GM23338 (cell line): ENCODE data around the gene EXOC3L1. TPM values are rescaled to one million over a fixed set of nuclear protein-coding genes. Genes with fewer than 3 reads are reported as not detected.

Experiments
- ATAC-seq: fragments of 200-7000 bp; cut with Tn5 transposase; 3 replicates; pipeline ENCODE4 v1.9.1; 2020
- DNase-seq: peaks from one replicate; pipeline ENCODE4 v3.0.0-alpha.2; 2015; ENCODE audit warnings: low spot score
- H2AFZ ChIP-seq: fragments of 200-600 bp; sonication (generic); 2 replicates; pipeline ENCODE4 v1.8.0; 2016; ENCODE audit warnings: antibody characterized with exemption, mild to moderate bottlenecking, moderate library complexity
- H3F3A ChIP-seq: fragments of 200-600 bp; sonication (generic); replicated peaks from 2 replicates; pipeline ENCODE4 v1.8.0; 2017; ENCODE audit warnings: antibody characterized with exemption, mixed run types, low read depth
- H3K27ac ChIP-seq: fragments of 200-600 bp; sonication (generic); 2 replicates; pipeline ENCODE4 v1.6.1; 2016; ENCODE audit warnings: low read depth
- H3K27me3 ChIP-seq: fragments of 200-600 bp; sonication (generic); 2 replicates; pipeline ENCODE4 v1.8.0; 2016; ENCODE audit warnings: mild to moderate bottlenecking, mixed run types, moderate library complexity; ENCODE audit not compliant: insufficient read depth
- H3K36me3 ChIP-seq: fragments of 200-600 bp; sonication (generic); 2 replicates; pipeline ENCODE4 v1.8.0; 2016; ENCODE audit warnings: mild to moderate bottlenecking; ENCODE audit not compliant: insufficient read depth
- H3K4me1 ChIP-seq: fragments of 200-600 bp; sonication (generic); 2 replicates; pipeline ENCODE4 v1.8.0; 2016; ENCODE audit warnings: mild to moderate bottlenecking, moderate library complexity; ENCODE audit not compliant: insufficient read depth
- H3K4me2 ChIP-seq: fragments of 200-600 bp; sonication (generic); 2 replicates; pipeline ENCODE4 v1.7.1; 2017; ENCODE audit warnings: mixed run types
- H3K4me3 ChIP-seq: fragments of 200-600 bp; sonication (generic); 2 replicates; pipeline ENCODE4 v1.6.1; 2016; ENCODE audit warnings: mixed run types
- H3K79me2 ChIP-seq: fragments of 200-600 bp; sonication (generic); replicated peaks from 2 replicates; pipeline ENCODE4 v1.8.0; 2017; ENCODE audit warnings: mild to moderate bottlenecking; ENCODE audit not compliant: insufficient read depth
- H3K9me2 ChIP-seq: fragments of 200-600 bp; sonication (generic); 2 replicates; pipeline ENCODE4 v1.8.0; 2017; ENCODE audit not compliant: insufficient read depth
- H4K20me1 ChIP-seq: fragments of 200-600 bp; sonication (generic); replicated peaks from 2 replicates; pipeline ENCODE4 v1.8.0; 2017; ENCODE audit warnings: mild to moderate bottlenecking; ENCODE audit not compliant: insufficient read depth
- H3K27ac Mint-ChIP-seq: 2 replicates; pipeline ENCODE4 v1.8.0; 2020; ENCODE audit warnings: inconsistent platforms, mild to moderate bottlenecking, moderate library complexity, mixed read lengths
- H3K27me3 Mint-ChIP-seq: 3 replicates; pipeline ENCODE4 v1.8.0; 2022; ENCODE audit warnings: low read depth, mild to moderate bottlenecking, moderate library complexity, mixed read lengths, inconsistent platforms; ENCODE audit not compliant: insufficient read depth, poor library complexity
- H3K36me3 Mint-ChIP-seq: 3 replicates; pipeline ENCODE4 v1.8.0; 2021; ENCODE audit warnings: low read depth, mild to moderate bottlenecking, inconsistent platforms, moderate library complexity, mixed read lengths
- H3K4me1 Mint-ChIP-seq: 3 replicates; pipeline ENCODE4 v1.8.0; 2020; ENCODE audit warnings: mild to moderate bottlenecking, inconsistent platforms, mixed read lengths
- H3K4me3 Mint-ChIP-seq: 3 replicates; pipeline ENCODE4 v1.8.0; 2021; ENCODE audit warnings: moderate library complexity, mild to moderate bottlenecking, inconsistent platforms, mixed read lengths
- H3K9me3 Mint-ChIP-seq: 3 replicates; pipeline ENCODE4 v1.8.0; 2020; ENCODE audit warnings: moderate library complexity, mild to moderate bottlenecking, inconsistent platforms, mixed read lengths
- POLR2AphosphoS5 ChIP-seq: IDR thresholded peaks from 2 replicates; pipeline ENCODE4 v1.6.1; 2016; ENCODE audit warnings: antibody characterized with exemption, low read depth
- polyA plus RNA-seq: library from polyadenylated mRNA; unstranded; fragments of >200 nt; fragmentation: Nextera tagmentation; extraction: Ambion mirVana; gene quantifications from 2 replicates; pipeline ENCODE4 v1.2.1, GENCODE V29; 2016
- total RNA-seq: library from RNA; depleted of rRNA; stranded (reverse); fragments of >200 nt; shearing (Covaris generic); gene quantifications from 2 replicates; pipeline ENCODE4 v1.2.3, GENCODE V29; 2014
- TF ChIP-seq, protein P1 (sequence below): IDR thresholded peaks from one replicate; pipeline ENCODE4 v1.6.1; 2018; ENCODE audit warnings: antibody characterized with exemption; ENCODE audit not compliant: unreplicated experiment
- TF ChIP-seq, protein P2 (sequence below): IDR thresholded peaks from 2 replicates; pipeline ENCODE4 v1.6.1; 2016; ENCODE audit warnings: antibody characterized with exemption
- TF ChIP-seq, protein P3 (sequence below): fragments of 250-450 bp; sonication (Bioruptor Pico); IDR thresholded peaks from 2 replicates; pipeline ENCODE4 v1.5.0; 2020; ENCODE audit warnings: mild to moderate bottlenecking, moderate library complexity

EXOC3L1 gene
- total and polyA plus RNA-seq, 2 experiments from 2014 or later, result 1.1 to 2.3 TPM

DNA sequence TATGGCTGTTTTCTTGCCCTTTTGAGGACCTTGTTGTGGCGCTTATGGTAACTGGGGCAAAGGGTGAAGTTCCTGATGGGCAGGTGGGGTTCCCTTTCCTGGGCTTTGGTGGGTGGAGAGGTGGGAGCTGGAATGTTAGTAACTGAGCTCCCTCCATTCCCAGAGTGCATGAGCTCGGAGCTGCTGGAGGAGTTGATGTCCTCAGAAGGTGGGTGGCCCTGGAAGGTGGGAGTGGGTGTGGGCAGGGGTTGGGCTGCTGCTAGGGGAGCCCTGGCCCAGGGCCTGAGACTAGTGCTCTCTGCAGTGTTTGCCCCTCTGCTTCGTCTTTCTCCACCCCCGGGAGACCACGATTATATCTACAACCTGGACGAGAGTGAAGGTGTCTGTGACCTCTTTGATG is 7.8 kb upstream of the EXOC3L1 start (continued):
- TF ChIP-seq, protein P1, sequence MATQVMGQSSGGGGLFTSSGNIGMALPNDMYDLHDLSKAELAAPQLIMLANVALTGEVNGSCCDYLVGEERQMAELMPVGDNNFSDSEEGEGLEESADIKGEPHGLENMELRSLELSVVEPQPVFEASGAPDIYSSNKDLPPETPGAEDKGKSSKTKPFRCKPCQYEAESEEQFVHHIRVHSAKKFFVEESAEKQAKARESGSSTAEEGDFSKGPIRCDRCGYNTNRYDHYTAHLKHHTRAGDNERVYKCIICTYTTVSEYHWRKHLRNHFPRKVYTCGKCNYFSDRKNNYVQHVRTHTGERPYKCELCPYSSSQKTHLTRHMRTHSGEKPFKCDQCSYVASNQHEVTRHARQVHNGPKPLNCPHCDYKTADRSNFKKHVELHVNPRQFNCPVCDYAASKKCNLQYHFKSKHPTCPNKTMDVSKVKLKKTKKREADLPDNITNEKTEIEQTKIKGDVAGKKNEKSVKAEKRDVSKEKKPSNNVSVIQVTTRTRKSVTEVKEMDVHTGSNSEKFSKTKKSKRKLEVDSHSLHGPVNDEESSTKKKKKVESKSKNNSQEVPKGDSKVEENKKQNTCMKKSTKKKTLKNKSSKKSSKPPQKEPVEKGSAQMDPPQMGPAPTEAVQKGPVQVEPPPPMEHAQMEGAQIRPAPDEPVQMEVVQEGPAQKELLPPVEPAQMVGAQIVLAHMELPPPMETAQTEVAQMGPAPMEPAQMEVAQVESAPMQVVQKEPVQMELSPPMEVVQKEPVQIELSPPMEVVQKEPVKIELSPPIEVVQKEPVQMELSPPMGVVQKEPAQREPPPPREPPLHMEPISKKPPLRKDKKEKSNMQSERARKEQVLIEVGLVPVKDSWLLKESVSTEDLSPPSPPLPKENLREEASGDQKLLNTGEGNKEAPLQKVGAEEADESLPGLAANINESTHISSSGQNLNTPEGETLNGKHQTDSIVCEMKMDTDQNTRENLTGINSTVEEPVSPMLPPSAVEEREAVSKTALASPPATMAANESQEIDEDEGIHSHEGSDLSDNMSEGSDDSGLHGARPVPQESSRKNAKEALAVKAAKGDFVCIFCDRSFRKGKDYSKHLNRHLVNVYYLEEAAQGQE, result no peak
- TF ChIP-seq, protein P2, sequence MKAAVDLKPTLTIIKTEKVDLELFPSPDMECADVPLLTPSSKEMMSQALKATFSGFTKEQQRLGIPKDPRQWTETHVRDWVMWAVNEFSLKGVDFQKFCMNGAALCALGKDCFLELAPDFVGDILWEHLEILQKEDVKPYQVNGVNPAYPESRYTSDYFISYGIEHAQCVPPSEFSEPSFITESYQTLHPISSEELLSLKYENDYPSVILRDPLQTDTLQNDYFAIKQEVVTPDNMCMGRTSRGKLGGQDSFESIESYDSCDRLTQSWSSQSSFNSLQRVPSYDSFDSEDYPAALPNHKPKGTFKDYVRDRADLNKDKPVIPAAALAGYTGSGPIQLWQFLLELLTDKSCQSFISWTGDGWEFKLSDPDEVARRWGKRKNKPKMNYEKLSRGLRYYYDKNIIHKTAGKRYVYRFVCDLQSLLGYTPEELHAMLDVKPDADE, result no peak
- TF ChIP-seq, protein P3, sequence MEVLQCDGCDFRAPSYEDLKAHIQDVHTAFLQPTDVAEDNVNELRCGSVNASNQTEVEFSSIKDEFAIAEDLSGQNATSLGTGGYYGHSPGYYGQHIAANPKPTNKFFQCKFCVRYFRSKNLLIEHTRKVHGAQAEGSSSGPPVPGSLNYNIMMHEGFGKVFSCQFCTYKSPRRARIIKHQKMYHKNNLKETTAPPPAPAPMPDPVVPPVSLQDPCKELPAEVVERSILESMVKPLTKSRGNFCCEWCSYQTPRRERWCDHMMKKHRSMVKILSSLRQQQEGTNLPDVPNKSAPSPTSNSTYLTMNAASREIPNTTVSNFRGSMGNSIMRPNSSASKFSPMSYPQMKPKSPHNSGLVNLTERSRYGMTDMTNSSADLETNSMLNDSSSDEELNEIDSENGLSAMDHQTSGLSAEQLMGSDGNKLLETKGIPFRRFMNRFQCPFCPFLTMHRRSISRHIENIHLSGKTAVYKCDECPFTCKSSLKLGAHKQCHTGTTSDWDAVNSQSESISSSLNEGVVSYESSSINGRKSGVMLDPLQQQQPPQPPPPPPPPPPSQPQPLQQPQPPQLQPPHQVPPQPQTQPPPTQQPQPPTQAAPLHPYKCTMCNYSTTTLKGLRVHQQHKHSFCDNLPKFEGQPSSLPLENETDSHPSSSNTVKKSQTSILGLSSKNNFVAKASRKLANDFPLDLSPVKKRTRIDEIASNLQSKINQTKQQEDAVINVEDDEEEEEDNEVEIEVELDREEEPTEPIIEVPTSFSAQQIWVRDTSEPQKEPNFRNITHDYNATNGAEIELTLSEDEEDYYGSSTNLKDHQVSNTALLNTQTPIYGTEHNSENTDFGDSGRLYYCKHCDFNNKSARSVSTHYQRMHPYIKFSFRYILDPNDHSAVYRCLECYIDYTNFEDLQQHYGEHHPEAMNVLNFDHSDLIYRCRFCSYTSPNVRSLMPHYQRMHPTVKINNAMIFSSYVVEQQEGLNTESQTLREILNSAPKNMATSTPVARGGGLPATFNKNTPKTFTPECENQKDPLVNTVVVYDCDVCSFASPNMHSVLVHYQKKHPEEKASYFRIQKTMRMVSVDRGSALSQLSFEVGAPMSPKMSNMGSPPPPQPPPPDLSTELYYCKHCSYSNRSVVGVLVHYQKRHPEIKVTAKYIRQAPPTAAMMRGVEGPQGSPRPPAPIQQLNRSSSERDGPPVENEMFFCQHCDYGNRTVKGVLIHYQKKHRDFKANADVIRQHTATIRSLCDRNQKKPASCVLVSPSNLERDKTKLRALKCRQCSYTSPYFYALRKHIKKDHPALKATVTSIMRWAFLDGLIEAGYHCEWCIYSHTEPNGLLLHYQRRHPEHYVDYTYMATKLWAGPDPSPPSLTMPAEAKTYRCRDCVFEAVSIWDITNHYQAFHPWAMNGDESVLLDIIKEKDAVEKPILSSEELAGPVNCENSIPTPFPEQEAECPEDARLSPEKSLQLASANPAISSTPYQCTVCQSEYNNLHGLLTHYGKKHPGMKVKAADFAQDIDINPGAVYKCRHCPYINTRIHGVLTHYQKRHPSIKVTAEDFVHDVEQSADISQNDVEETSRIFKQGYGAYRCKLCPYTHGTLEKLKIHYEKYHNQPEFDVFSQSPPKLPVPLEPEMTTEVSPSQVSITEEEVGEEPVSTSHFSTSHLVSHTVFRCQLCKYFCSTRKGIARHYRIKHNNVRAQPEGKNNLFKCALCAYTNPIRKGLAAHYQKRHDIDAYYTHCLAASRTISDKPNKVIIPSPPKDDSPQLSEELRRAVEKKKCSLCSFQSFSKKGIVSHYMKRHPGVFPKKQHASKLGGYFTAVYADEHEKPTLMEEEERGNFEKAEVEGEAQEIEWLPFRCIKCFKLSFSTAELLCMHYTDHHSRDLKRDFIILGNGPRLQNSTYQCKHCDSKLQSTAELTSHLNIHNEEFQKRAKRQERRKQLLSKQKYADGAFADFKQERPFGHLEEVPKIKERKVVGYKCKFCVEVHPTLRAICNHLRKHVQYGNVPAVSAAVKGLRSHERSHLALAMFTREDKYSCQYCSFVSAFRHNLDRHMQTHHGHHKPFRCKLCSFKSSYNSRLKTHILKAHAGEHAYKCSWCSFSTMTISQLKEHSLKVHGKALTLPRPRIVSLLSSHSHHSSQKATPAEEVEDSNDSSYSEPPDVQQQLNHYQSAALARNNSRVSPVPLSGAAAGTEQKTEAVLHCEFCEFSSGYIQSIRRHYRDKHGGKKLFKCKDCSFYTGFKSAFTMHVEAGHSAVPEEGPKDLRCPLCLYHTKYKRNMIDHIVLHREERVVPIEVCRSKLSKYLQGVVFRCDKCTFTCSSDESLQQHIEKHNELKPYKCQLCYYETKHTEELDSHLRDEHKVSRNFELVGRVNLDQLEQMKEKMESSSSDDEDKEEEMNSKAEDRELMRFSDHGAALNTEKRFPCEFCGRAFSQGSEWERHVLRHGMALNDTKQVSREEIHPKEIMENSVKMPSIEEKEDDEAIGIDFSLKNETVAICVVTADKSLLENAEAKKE (CRISPR knock-in tag), result no peak

DNA sequence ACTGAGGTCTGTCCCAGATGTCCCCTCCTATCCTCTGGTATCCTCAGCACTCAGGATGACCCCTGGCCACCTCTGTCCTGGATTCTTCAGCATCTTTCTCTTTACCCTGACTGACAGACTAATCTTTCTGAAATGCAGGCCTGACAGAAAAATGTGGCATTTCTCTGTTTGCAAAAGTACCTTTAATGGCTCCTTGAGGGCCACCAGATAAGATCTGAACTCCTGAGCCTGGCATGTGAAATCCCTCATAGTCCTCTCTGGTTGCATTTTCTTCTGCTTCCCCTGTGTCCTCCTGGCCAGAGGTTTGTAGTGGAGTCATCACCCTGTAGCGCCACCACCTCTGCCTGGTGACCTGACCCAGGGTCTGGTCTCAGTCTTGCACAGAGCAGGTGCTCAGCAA is 6.9 kb upstream of the EXOC3L1 start:
- H3K36me3 Mint-ChIP-seq, result peaks cover 54% of the 10 kb centered on the region
- H3F3A ChIP-seq, result peaks cover 23% of the 10 kb centered on the region; the same call in 1 of the 2 replicates
- no peaks in the 10 kb centered on the region for H3K27me3 ChIP-seq
- no peak overlapping the region for H3K27ac Mint-ChIP-seq
- peaks cover 22% of the 10 kb centered on the region for H4K20me1 ChIP-seq
- peaks cover 18% of the 10 kb centered on the region for H3K4me1 Mint-ChIP-seq
- peaks cover 18% of the 10 kb centered on the region for H3K27me3 Mint-ChIP-seq
- H3K9me2 ChIP-seq, result no peaks in the 10 kb centered on the region
- H3K27ac ChIP-seq, result no peak overlapping the region
- no peak overlapping the region for H2AFZ ChIP-seq
- no peak for DNase-seq
- ATAC-seq, result no peak
- H3K79me2 ChIP-seq, result peaks cover 21% of the 10 kb centered on the region
- H3K9me3 Mint-ChIP-seq, result no peaks in the 10 kb centered on the region
- peaks cover 20% of the 10 kb centered on the region; the same call in 1 of the 2 replicates for H3K36me3 ChIP-seq
- H3K4me3 Mint-ChIP-seq, result no peak overlapping the region
- H3K4me1 ChIP-seq, result peaks cover 12% of the 10 kb centered on the region
- H3K4me3 ChIP-seq, result no peak overlapping the region
- H3K4me2 ChIP-seq, result no peak overlapping the region
- TF ChIP-seq, protein P3 (CRISPR knock-in tag), result no peak
- no peak for TF ChIP-seq POLR2AphosphoS5
